HT-29 (cell line): ENCODE data around the gene STARD3. TPM values are rescaled to one million over a fixed set of nuclear protein-coding genes. Genes with fewer than 3 reads are reported as not detected.
"Not testable (repeated sequence)": the region's sequence is repeated elsewhere in the genome, so short reads cannot be mapped to it uniquely, and the experiment has no call there.

ENCODE experiments used
- DNase-seq: peaks from one replicate; pipeline ENCODE4 v3.0.0-alpha.2; 2015; ENCODE audit warnings: low spot score
- total RNA-seq: library from RNA; depleted of rRNA; stranded (reverse); fragments of >200 nt; shearing (Covaris generic); gene quantifications from 2 replicates; pipeline ENCODE4 v1.2.3, GENCODE V29; 2014; rRNA removed

STARD3 gene
- 50.8 and 54.2 TPM in 2 replicates for total RNA-seq

DNA sequence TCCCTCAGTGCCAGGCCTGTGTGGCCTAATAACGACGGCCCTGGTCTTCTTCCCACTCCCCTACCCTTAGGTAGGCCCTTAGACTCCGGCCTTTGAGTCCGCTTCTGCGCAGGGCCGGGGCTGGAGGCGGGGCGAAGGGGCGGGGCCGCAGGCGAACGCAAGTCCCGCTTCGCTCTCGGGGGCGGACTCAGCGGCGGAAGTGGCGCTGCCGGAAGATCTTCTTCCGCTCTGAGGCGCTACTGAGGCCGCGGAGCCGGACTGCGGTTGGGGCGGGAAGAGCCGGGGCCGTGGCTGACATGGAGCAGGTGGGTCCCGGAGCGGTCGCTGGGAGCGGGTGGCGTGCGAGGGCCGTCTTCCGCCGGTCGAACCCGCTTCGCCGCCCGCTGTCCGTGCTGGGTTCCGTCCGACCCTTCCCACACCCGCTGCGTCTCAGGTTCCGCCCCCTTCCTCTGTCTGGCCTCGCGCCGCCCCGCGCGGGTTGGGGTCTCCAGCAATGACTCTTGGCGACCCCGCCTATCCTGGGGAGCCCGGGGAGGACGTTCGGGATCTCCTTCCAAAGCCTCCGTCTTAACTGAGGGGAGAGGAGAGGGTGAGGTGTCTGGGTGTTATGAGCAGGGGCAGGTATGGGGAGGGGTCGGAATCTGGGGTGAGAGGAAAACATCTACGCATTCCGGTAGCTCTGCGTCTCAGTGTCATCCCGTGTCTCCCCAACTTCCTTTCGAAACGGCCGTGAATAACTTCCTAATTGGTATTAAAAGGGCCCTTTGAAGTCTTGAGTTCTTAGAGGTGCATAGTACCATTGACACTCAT lies at the start of gene STARD3:
Gene STARD3, plus strand, starts transcription at position 218 of the 810 bp plus-strand sequence. CDS start 16,388 bp downstream, outside the sequence.
- DNase-seq = peak; percentile 82

- not testable (repeated sequence) for DNase-seq
These were observed 46.8 kb upstream of the STARD3 start for GRCh38 chr17:39590180-39590579.

- peak; percentile 85 for DNase-seq
These were observed 44.7 kb upstream of the STARD3 start for GRCh38 chr17:39591958-39592954.

DNA sequence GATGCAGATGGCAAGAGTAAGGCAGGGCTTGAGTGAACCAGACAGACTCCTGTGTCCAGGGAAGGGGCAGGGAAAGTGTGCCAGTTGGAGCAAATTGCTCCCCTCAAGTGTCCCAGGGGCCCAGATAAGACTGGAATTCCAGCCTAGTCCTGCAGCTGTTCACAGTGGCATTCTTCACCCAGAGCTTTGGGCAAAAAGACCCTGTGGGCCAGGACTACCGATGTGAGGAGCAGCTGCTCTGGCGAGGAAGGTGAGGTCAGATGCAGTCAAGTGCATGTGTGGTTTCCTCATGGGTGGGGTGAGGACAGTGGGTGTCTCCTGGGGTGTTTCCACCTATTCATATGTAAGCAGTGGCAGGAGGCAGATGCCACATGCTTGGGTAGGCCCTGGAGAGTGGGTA lies 43.6 kb upstream of the STARD3 start:
- DNase-seq = no peak

- no peak for DNase-seq
These were observed 41.6 kb upstream of the STARD3 start for GRCh38 chr17:39595294-39595693.

DNA sequence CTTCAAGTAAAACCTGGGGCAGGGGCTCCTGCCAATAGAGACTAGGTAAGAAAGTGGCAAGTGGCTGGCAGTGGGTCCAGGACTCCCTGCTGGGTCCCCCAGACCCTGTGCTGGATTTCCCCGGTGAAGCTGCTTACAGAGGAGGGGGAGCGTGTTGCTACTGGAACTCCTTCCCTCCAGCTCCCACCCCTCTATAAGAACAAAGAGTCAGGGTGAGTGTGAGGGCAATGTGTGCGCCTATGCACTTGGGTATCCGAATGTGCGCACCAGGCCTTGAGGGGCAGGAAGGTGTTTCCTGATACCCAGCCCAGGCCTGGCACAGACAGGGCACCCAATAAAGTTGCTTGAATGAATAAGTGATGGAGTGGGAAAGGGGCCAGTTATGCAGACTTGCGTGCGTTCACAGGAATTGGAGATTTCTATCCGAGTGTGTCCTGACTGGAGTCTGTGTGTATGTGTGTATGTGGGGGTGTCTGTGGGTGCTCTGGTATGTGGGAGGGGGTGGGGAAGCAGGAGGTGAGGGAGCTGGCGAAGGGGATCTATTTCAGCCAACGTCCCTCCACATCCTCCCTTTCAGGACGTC lies 40.9 kb upstream of the STARD3 start:
- DNase-seq = no peak

GRCh38 chr17:39596543-39597267 lies 40.2 kb upstream of the STARD3 start:
- no peak for DNase-seq

GRCh38 chr17:39597372-39598046 lies 39.4 kb upstream of the STARD3 start:
- no peak for DNase-seq

DNA sequence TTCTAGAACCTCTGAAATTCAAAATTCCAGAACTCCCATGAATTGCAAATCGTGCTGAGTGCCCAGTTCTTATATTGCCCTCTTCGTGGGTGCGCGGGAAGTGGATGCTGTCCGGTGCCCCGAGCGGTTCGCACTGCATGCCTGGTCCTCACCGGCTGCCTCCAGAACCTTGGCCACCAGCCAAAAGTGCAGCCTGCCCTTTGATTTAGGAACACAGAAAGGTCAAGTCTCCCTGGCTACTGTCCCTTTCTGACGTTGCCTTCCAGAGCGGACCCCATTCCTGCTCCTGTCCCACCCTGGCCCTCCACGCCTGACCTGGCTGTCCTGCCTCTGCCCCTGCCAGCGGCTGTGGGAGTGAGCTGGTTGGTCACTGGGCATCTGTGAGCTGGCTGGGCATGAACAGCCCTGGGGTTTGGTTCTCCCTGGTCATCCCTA lies 38.9 kb upstream of the STARD3 start:
- DNase-seq = no peak

DNA sequence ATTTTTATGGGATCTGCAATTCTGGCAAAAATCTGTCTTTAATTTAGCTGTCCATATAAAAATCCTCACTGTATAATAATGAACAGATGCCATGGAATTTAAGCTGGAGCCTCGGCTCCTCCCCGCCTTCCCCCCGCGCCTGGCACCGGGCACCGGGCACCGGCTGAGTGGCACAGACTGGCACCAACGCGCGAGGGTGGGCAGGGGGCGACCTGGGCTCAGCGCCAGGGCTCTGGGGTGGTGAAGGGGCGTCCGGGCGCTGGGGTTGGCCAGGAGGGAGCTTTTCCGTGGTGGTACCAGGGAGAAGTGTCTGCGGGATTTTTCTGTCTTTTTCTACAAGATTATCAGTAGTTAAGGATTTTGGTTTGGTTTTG lies 38.3 kb upstream of the STARD3 start:
- no peak for DNase-seq

- no peak for DNase-seq
These were observed 37.8 kb upstream of the STARD3 start for GRCh38 chr17:39599004-39599664.

DNA sequence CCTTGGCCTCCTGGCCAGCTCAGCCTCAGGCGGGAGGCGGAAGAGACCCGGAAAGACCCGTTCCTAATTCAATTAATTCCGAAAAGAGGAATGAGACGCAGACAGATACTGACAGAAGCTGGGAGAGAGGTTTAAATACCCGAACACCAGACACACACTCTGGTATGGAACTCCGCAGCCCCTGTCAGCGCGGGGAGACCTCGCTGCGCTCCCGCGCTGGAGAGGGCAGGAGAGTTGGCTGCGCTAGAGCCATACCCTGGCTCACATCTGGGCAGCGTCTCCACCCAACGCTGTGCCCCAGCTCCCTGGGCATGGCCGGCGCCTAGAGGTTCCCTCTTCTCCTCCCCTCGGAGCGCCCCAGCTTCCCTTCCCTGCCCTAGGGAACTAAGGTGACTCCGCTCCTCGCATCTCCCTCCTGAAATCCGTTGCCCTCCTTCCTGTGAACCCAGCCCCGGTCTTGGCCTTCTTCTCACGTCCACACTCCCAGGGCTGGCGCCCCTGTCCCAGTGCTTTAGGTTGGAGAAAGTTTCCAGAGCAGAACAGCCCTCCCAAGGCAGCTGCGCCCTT lies 37.2 kb upstream of the STARD3 start:
- DNase-seq = no peak

DNA sequence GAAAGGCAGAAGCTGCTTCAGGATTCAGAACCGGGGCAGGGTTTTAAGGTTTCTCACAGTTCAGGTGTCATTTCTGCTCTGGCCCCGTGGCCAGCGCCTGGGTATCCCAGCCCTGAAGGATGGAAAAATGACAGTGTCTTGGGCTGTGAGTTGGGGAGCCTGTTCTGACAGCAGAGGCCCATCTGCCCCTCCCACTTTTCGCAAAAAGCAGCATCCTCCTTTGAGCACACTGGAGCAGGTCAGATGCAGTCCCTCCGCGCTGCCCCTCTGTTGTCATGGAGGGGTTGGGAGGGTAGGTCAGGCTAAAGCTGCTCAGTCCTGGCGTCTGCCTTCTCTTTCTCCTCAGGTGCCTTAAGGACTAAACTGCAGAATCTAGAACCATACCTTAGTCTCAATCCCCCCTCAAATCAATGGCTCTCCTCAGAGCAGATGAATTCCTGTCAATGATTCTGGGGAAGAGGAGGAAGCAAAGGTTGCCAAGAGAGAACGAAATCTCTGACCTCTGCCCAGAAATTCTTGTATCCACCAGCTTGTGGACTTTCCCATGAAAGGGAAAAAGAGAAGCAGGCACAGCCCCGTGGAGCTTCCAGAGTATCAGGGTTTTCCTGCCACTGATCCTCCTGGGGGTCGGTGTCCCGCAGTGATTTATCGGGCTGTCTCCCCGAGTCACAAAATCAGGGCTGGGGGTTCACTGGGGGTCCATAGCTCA lies 36.5 kb upstream of the STARD3 start:
- no peak for DNase-seq

GRCh38 chr17:39600997-39601597 lies 35.8 kb upstream of the STARD3 start:
- no peak for DNase-seq

- no peak for DNase-seq
These were observed 35.0 kb upstream of the STARD3 start for GRCh38 chr17:39601758-39602532.

DNA sequence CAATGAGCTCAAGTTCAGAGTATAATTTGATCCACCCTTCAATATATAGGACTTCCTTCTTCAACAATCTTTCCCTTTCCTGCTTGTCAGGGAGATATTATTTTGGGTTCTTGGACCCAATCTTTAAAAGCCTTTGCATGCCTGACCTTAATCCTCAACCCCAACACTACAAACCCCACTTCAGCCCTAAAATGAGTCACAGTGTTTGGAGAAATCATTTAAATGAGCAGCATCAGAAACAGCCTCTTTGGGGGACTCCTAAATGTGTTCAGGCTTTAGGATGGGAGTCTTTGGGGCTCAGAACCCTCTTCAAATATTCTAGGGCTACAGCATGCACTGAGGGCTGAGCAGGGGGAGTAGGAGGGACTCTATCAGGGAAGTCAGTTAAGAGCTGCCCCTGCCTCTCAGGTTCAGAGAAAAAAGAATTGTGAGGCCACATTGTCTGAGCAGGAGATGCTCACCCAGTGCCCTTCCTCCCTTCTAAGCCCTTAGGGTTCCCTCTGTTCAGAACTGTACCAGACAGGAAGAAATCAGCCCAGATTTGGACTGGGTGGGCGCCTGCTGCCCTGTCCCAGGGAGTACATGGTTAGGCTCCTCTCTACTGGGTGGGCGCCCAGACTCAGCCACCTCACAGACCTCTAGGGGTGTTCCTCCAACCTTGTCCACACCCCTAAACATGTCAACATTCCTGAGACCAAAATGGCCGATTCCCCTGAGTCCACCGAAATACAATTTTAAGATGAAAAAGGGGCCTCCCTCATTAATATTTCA lies 34.2 kb upstream of the STARD3 start:
- DNase-seq = no peak
